GM19324 (cell line): ENCODE measurements around the gene CARS1.

Experiments used
- ATAC-seq: cut with Tn5 transposase; IDR thresholded peaks from one replicate; pipeline ENCODE4 v1.9.1; 2021; ENCODE audit warnings: mild to moderate bottlenecking, moderate library complexity; ENCODE audit not compliant: unreplicated experiment, low FRiP score

The CARS1 gene

DNA sequence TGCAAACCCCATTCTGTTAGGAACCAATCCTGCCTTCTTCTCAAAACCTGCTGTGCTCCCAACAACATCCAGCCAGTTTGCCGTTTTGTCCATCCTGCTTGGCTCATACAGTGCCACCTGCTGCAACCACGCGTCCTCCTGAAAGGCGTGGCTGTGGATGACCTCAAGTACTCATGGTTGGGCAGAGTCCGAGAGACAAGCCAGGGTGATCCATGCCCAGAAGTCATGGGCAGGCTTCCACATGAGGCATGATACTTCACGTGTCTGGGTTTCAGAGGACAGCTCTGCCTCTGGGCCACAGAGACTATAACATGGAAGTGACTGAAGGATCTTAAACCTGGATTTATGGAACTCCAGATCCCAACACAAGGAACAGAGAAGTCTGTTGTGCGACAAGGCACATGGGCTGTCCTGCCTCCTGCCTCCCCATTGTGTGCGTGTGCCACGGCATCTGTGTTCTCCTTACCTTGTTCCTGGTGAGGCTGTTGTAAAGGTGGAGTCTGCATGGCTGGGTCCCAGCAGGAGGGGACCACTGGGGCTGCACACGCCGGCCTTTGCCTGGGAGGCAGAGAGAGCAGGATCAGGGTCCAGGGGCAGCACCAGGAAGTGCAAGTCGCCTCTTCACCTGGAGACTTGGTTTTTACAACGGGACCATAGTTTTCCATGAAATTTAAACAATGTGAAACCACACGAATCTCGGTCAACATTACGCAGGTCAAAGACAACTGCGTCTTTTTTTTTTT, 15.4 kb downstream of the CARS1 start:
- no peak for ATAC-seq

DNA sequence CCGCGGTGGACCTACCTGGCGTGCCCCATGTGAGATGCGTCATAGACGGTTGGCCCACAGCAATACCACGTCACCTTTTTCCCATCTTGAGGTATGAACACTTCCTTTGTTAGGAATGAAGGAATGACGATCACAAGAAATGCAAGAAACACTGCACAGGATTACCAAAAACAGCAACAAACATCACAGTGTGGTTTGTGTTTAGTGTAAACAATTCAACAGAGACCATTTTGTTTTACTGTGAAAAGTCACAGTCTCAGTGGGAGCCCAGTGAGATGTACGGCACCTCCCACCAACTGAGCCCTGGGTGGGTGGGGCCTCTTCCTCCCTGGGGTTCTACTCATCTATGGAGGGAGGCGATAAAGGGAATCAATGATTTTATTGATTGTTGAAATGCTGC, 16.3 kb downstream of the CARS1 start:
- no peak for ATAC-seq

DNA sequence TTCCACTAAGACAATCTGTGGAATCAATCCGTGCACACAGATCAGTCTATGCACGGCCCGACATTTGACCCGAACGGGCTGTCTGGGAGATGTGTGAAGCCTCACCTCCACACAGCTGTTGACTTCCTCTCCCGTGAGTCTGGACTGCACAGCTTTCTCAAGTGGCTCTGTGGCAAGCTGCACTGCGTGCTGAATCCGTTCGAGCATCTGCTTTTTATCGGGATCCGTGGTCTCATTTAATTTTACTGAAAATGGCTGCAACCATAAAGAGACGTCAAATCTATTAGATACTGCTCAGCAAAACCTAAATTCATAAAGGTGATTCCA, 19.3 kb downstream of the CARS1 start:
- ATAC-seq: no peak

DNA sequence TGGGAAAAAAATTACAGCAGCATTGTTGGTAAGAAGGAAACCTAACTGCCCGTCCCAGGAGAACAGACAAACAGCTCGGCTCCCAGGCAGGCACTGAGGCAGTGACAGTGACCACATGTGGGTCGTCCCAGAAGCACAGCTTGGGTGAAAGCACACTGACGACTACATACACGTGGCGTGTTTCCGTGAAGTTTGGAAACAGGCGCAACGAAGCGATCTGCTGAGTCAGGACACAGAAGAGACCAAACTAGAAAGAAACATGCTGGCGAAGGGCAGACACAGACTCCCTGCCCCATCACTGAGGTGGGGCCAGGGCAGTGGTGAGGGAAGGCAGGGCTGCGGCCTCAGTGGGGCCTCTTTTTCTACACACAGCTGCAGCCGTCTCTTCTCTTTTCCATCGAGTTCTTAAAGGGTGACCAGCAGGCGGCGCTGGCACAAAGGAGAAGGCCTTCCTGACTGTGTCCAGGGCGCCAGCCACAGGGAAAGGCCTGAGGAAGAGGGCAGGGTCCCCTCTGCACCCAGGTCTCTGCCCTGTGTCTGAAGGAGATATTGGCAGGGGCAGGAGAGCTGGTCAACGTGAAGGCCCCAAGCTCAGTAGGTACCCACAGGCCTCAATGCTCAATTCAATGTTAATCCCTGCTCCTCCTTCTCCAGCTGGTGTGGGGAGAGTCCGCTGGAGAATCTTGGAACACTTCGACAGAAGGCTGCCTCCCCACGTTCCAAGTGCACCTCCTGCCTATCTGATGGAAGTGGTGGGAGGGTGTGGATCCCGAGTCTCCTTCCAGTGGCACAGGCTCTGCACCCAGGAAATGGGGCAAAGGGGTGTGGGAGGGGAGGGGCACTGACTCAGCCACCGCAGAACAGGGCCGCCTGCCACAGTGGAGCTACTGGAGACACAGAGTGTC, 19.9 kb downstream of the CARS1 start:
- ATAC-seq: no peak

DNA sequence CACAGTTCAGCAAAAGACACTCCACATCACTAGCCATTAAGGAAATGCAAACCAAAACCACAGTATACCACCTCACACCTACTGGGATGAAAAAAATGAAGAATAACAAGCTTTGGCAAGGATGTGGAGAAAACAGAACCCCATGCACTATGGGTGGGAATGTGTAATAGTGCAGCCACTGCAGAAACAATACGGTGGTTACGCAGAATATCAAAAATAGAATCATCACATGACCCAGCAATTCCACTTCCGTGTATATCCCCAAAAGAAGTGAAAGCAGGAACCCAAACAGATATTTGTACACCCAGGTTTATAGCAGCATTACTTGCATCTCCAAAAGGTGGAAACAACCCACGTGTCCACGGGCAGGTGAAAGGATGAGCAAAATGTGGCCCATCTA, 20.8 kb downstream of the CARS1 start:
- no peak for ATAC-seq

DNA sequence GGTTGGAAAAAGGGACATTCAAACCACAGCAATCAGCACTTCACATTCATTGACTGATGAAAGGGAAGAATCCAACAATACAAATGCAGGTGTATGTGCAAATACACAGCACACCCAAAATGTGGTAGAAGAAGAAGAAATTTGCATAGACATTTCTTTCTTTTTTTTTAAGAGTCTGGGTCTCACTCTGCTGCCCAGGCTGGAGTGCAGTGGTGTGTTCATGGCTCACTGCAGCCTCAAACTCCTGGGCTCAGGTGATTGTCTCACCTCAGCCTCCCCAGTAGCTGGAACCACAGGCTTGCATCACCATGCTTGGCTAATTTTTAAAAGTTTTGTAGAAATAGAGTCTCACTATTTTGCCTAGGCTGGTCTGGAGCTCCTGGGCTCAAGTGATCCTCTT, 21.9 kb downstream of the CARS1 start:
- ATAC-seq: no peak

DNA sequence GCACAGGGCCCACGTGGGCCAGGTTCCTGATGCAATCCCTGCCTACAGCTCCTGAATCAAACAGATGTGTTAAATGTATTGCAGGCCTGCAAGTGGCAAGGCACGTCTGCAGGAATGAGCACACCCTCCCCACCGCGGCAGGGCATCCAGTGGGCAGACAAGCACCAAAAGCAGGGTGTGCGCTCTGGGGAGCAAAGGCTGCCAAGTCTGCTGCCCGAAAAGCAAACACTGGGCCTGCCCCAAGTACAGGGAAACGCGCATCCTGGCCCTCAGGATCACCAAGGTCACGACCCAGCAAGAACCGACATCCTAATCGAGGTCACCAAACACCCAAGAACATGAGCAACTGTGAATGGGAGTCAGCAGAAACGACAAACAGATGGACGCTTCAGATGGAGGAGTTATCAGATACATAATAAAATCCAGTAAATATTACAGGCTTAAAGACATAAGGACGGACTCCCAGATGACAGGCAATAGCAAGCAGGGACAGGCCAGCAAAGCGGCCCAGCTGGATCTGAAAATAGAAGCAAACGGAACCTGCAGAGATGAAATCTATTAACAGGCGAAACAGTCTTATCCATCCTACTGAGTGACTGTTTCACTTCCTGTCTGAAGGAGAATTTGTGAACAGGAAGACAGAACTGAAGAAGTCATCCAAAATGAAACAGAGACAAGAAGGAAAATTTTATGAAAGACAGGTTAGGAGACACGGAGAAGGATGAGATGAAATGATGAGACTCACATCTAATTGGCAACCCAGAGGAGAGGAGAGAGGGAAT, 26.7 kb downstream of the CARS1 start:
- no peak for ATAC-seq

DNA sequence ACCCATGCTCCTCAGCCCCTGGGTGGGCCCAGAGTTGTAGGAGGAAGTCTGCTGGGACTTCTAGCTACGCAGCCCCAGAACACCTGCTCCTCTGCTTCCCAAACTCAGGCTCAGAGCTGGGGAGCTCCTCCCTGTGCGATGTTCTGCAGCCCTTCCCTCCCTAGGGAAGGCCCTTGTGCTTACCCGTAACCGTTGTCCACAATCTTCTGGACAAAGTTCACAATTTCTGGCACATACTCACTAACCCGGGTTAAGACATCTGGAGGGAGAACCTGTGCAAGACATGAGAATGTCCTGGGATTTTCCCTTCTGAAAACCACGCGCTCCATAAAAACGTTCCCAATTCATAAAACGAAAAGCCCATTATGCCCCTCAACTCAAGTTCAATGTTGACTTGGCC, 28.4 kb downstream of the CARS1 start:
- no peak for ATAC-seq

DNA sequence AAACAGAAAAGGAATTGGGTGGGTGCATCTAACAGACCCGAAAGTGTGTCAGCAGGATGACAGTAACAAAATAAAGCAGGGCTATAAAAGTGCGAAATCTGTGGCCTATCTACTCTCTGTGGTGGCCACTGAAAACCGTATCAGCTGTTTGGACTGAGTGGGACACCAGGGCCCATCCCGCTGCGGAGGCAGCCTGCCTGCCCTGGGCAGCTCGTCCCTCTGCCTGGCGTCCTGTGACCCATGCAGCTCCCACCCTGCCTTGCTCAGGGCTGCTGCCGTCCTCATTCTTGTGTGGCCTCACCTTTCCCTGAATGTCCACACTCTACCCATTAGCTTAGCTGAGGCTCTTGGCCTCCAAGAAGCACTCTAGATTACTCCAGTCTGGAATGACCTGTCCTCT, 30.4 kb downstream of the CARS1 start:
- ATAC-seq: no peak

DNA sequence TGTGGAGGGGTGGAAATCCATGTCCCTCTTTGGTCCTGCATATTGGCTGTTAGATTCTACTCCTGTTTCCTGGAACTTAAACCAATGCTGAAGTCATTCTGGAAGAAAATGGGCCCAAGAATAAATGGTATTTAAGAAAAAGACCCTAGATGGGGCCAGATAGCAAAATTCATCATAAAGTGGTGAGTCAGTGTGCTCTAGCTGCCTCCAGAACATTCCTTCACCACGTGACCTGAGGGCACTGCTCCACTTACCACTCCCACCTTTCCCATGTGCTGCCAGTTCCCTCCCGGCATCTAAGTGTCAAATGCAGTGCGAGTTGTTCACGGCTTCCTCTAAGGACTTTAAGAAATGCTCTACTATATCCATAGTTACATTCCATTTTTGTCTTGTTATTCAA, 34.2 kb downstream of the CARS1 start:
- ATAC-seq: no peak

DNA sequence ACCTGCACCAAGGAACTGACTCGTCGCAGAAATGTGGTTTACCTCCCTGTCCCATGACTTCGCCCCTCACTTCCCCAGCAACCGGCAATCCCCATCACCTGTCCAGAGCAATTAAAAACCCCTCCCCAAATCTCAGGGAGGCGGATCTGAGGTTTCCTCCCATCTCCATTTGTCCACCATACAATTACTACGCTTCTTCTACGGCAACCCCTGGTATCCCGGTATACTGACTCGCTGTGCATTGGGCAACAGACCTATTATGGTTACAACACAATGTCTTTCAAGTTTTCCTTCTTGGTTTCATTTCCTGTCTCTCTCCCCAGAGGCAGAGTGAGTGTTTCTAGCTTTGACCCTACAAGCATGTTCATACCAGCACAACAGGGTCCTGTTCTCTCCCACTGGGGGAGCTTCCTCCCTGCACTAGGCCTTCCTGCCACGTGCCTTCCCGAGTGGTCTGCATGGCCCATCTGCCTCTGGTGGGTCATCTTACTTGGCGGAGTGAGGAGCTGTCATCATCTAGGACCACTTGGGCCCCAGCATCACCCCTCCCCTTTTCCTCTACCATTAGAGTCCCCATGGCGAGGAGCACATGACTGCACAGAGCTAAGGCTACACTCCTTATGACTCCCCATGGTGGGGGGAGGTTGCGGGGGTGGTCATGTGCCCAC, 34.8 kb downstream of the CARS1 start:
- ATAC-seq: no peak

DNA sequence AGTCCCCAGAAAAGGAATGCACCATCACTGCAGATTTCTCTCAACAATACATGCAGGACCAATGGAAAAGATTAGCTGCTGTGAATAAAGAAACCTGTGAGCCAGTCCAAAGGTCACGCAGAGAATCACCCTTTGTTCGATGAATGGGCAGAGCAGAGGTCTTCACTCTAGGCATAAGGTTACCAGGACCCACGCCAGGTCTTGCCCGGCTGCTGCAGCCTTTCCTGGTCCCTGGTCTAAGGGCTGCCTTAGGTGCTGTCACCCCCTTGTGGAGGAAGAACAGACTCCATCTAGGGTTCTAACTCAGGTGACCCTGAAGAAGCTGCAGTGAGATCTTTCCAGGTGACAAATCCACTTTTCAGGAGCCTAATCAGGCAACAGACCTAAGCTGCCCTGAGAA, 36.1 kb downstream of the CARS1 start:
- no peak for ATAC-seq

DNA sequence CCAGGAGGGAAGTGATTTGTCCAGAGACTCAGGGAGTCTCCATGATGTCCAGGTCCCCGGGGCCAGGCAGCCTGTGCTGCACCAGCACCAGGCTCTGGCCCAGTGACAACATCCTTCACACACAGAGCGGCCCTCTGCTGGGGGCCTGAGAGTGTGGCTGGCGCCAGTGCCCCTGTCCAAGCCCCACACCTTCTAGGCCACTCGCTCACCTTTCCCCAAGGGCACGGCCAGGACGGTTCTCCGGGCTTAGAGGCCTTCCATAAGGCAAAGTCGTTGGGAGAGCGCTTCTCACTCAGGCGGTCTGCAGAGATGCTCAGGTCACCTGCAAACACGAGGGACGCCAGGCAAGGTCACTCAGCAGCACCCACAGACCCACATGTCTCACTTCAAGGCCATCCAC, 37.2 kb downstream of the CARS1 start:
- no peak for ATAC-seq

DNA sequence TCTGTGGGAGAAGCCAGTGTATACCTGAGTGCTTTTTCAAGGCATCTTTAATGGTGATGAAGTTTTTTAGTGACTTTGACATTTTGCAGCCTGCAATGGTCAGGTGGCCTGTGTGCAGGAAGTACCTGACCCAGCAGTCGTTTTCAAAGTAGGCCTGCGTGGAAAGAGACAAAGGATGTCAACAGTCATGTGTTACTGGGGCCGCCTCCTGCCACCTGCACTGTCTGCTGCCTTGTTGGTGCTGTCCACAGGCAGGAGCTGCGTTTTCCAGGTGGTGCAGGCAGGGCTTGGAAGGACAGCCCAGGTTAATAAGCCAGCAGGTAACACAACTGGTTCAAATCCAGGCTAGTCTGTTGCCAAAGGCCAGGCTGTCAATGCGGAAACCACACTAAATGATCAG, 38.6 kb downstream of the CARS1 start:
- ATAC-seq: no peak

DNA sequence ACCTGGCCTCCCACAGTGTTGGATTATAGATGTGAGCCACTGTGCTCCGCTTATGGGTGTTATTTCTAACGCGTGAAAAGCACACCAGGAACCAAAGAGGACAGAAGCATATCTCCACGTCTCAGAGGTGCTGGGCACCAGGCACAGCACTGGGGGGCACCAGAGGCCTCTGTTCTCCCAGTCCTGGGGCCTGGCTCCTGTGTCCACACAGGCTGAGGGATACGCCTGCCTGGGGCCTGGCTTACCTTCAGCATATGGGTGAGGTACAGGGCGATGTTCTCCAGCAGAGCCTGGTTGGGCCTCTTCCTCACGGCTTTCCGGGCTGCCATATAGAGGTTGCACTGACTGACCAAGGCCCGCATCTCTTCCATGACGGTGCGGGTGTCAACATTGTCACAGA, 40.4 kb downstream of the CARS1 start:
- ATAC-seq: no peak

DNA sequence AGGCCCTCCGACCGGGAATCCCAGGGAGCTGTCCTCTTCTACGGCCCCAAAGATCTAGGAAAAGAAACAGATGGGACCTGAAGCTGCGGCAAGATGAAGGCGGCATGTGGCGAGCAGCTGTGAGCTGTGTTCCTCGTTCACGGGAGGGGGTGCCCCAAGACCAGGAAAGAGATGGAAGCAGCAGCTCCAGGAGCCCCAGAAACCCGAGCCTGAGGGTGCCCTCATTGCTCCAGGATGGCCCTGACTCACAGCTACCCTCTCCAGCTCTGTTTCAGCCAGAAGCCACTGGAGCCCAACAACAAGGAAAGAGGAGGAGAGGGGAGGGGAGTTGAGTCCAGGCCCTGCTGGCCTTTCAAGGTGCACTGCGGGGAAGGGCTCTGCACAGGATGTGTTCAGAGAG, 41.4 kb downstream of the CARS1 start:
- ATAC-seq: no peak

DNA sequence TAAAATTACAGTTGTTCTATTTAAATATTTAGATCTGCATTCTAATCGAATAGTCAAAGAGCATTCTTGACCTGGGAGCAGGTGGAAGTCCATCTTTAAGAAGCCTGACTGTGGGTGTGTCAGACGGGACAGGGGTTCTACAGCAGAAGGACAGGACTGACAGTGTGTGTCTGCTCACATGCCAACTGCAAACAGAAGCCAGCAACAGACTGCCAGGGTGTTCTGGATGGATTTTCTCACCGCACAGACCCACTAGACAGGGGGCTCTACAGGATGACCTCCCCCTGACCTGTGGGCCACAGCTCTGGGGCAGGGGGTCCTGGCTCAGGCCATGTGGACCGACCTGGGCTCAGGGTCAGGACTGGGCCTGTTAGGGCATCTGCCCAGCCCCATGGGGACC, 42.3 kb downstream of the CARS1 start:
- ATAC-seq: no peak

DNA sequence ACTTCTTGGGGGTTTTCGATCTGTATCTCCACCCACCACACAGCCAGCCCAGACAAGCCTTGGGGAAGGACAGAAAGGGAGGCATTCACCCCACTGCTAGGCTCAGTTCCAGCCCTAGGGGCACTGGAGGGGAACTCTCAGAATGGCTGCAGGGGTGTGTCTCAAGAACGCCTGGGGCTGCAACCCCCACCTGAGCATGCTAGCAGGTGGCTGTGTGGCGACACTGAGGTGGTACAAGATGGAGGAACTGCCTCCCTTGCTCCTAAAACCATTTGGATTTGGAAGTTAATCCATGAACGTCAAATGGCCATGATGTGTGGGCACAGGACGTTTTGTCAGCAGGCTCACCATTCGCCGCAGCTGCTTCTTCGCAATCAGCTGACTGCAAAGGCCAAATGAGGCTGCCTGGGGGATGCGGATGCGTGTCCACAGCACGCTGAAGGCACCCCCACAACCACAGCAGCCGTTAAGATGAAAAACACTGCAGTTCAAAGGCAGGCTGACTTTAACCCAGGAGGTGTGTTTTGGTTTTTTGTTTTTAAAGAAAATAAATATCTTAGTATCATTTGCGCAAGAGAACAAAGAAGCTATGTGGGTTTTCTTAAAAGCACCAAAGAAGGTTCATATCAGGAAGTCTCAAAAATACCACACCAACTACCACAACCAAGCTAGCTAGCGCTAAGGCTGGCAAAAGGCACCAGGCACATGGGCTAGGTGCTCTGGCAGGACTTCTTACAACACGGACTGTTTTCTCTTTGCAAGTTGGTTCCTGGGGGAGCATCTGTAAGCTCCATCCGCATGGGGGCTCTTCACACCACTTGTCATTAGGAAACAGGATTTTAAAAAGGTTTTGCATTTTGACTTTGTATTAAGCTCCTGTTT, 42.9 kb downstream of the CARS1 start:
- ATAC-seq: no peak

DNA sequence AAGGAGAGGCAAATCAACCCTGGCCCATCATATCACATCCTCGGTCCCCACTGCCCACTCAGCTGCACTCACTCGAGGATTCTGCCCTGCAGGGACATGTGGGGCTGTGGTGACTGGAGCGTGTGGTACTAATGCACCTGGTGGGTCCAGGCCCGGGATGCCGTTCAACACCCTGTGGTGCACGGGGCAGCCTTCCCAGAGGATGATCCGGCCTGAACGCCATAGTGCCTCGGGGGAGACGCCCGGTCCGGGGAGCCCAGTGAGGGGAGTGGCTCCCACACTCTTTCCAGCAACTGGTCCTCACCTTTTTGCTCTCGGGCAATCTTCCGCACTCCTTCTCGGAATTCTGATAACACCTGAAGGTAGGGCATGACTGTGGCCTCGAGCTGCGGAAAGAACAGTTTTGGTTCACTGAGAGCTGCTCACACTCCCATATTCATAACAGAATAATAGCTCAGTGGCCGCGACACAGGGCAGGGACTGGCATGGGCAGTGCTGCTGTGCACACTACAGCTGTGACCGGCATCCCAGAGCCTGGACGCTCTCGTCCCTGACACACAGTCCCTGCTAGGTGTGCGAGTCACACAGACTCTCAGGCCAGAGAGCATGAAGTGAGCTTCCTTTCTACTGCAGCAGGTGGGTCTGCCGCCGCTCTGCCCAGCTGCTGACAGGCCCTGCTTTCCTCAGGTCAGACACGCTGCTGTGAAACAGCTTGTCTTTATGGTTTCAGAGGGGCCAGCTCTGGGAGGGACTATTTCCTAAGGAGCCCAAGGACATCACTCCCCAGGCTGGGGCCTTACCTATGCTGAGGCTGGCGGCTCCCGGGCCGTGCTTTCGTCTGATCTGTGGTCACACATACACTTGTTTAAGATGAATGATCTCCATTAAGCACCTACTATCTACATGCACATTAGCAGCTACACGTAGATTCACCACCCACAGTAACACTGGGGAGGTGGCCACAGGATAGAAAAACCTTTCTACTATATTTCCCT, 45.0 kb downstream of the CARS1 start:
- no peak for ATAC-seq
